Liver (tissue), 3 donors: Measurements from ENCODE around the gene M1AP.

Experiments used
- ATF3 ChIP-seq: IDR thresholded peaks from 2 replicates; pipeline ENCODE4 v1.6.1; 2016; ENCODE audit warnings: antibody characterized with exemption
- CTCF ChIP-seq: fragments of 150-350 bp; IDR thresholded peaks from 2 replicates; pipeline ENCODE4 v1.5.1; 2017; ENCODE audit warnings: improper control_type of control experiment, low read depth, low read length; ENCODE audit not compliant: missing input control
- RAD21 ChIP-seq, 2 donors: IDR thresholded peaks; 2 replicates each; pipeline ENCODE4 v1.6.1; 2016; ENCODE audit warnings: antibody characterized with exemption in 2 of 2, mild to moderate bottlenecking in 2 of 2
- YY1 ChIP-seq: IDR thresholded peaks from 2 replicates; pipeline ENCODE4 v1.6.1; 2016; ENCODE audit warnings: antibody characterized with exemption, mild to moderate bottlenecking
- TF ChIP-seq, protein P1 (sequence below): IDR thresholded peaks from 2 replicates; pipeline ENCODE4 v1.6.1; 2016; ENCODE audit warnings: antibody characterized with exemption
- donor health status: healthy.
- donor health status: healthy.

- TF ChIP-seq, protein P1, sequence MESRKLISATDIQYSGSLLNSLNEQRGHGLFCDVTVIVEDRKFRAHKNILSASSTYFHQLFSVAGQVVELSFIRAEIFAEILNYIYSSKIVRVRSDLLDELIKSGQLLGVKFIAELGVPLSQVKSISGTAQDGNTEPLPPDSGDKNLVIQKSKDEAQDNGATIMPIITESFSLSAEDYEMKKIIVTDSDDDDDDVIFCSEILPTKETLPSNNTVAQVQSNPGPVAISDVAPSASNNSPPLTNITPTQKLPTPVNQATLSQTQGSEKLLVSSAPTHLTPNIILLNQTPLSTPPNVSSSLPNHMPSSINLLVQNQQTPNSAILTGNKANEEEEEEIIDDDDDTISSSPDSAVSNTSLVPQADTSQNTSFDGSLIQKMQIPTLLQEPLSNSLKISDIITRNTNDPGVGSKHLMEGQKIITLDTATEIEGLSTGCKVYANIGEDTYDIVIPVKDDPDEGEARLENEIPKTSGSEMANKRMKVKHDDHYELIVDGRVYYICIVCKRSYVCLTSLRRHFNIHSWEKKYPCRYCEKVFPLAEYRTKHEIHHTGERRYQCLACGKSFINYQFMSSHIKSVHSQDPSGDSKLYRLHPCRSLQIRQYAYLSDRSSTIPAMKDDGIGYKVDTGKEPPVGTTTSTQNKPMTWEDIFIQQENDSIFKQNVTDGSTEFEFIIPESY = no peak
- TF ChIP-seq RAD21 (IDR thresholded peaks at IDR 0.05) (no peak), YY1 (no peak), ATF3 (no peak), CTCF (no peak)
Observed at GRCh38 chr2:74514368-74515270, 133.5 kb downstream of the M1AP start, which contains the start of gene TLX2.
